Peyer's patch (tissue), 4 donors: ENCODE measurements around the gene MIF. TPM values are rescaled to one million over a fixed set of nuclear protein-coding genes. Genes with fewer than 3 reads are reported as not detected.
"Not testable (repeated sequence)": the region's sequence is repeated elsewhere in the genome, so short reads cannot be mapped to it uniquely, and the experiment has no call there.

ENCODE experiments used
- DNase-seq, 3 donors: peaks; one replicate each; pipeline ENCODE4 v3.0.0-alpha.2; 2017 to 2019
- H3K27ac ChIP-seq, 4 donors: fragments of 200-600 bp; sonication (generic); one replicate each; pipeline ENCODE4 v1.5.1; 2016 to 2019
- H3K27me3 ChIP-seq, 2 donors: fragments of 200-600 bp; sonication (generic); one replicate each; pipeline ENCODE4 v1.5.1; 2019
- H3K36me3 ChIP-seq, 3 donors: fragments of 200-600 bp; sonication (generic); one replicate each; pipeline ENCODE4 v1.5.1; 2016 to 2019
- H3K4me1 ChIP-seq, 4 donors: fragments of 200-600 bp; sonication (generic); one replicate each; pipeline ENCODE4 v1.5.1; 2016 to 2019
- H3K4me3 ChIP-seq, 4 donors: fragments of 200-600 bp; sonication (generic); 1 replicate in 3 of 4; 2 replicates in 1 of 4; pipeline ENCODE4 v1.5.1; 2016 to 2019; ENCODE audit warnings: mild to moderate bottlenecking in 1 of 4
- H3K9me3 ChIP-seq, 4 donors: fragments of 200-600 bp; sonication (generic); one replicate each; pipeline ENCODE4 v1.5.1; 2016 to 2019; ENCODE audit warnings: mild to moderate bottlenecking in 1 of 4
- POLR2A ChIP-seq, 2 donors: fragments of 450-650 bp; IDR thresholded peaks; one replicate each; pipeline ENCODE4 v1.5.1; 2017; ENCODE audit warnings: antibody characterized with exemption in 2 of 2, mild to moderate bottlenecking in 2 of 2, moderate library complexity in 2 of 2
- total RNA-seq, 4 donors: library from RNA; depleted of rRNA; stranded (reverse); fragments of >200 nt; gene quantifications; one replicate each; pipeline ENCODE4 v1.1.0, GENCODE V29; 2016
- TF ChIP-seq, protein P1 (sequence below), 6 experiments: fragments of 450-650 bp in 4 of 6; fragments of 200-600 bp in 2 of 6; sonication (generic) in 1 of 6; IDR thresholded peaks; one replicate each; pipeline ENCODE4 v1.5.1; 2017 to 2019; ENCODE audit warnings: antibody characterized with exemption in 6 of 6, mild to moderate bottlenecking in 3 of 6, moderate library complexity in 1 of 6

The MIF gene
- total RNA-seq, 4 donors from 2014 or later = 97.9 to 206 (median 151) TPM

DNA sequence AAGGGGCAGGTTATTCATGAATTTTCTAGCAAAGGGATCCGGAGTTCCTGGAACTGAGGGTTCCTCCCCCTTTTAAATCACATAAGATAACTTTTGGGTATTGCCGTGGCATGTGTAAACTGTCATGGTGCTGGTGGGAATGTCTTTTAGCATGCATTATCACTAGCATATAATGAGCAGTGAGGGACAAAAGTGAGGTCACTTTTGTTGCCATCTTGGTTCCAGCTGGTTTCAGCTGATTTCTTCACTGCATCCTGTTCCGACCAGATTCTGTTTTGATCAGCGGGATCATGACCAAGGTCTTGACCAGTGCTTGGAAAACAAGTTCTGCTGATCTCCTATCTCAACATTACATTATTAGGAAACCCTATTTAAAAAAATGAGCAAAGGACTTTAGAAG is 7.4 kb downstream of the MIF start:
- no peaks in the 10 kb centered on the region for H3K4me1 ChIP-seq
- H3K36me3 ChIP-seq = peaks cover 0 to 8% (median 0%) of the 10 kb centered on the region in 3 donors
- H3K9me3 ChIP-seq = no peaks in the 10 kb centered on the region
- no peaks in the 10 kb centered on the region for H3K27me3 ChIP-seq
- H3K27ac ChIP-seq = no peak overlapping the region
- TF ChIP-seq, protein P1, sequence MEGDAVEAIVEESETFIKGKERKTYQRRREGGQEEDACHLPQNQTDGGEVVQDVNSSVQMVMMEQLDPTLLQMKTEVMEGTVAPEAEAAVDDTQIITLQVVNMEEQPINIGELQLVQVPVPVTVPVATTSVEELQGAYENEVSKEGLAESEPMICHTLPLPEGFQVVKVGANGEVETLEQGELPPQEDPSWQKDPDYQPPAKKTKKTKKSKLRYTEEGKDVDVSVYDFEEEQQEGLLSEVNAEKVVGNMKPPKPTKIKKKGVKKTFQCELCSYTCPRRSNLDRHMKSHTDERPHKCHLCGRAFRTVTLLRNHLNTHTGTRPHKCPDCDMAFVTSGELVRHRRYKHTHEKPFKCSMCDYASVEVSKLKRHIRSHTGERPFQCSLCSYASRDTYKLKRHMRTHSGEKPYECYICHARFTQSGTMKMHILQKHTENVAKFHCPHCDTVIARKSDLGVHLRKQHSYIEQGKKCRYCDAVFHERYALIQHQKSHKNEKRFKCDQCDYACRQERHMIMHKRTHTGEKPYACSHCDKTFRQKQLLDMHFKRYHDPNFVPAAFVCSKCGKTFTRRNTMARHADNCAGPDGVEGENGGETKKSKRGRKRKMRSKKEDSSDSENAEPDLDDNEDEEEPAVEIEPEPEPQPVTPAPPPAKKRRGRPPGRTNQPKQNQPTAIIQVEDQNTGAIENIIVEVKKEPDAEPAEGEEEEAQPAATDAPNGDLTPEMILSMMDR (IDR thresholded peaks at IDR 0.05) = no peak
- TF ChIP-seq POLR2A (IDR thresholded peaks at IDR 0.05) = no peak
- no peak for DNase-seq
- H3K4me3 ChIP-seq = no peak overlapping the region

DNA sequence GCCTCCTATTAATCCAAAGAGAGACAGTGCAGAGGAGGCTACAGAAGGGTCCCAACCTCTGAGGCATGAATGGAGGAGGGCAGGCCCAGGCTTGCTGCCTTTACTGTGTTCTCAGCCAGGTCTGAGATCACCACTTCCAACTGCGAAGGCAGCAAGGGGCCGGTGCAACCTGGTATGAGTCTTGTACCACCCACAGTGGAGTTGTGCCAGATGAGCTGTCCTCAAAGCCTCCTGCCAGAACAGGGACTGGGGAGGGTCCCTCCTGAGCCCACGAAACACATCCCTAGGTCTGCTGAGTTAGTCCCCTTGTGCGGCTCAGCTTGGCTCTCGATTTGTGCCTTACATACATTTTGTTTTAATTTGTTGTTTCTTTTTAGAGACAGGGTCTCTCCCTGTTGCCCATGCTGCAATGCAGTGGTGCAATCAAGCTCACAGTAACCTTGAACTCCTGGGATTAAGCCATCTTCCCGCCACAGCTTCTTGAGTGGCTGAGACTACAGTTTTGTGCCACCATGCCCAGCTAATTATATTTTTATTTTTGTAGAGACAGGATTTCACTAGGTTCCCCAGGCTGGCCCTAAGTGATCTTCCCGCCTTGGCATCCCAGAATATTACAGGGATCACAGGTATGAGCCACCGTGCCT is 9.3 kb downstream of the MIF start:
- Histone ChIP-seq H3K36me3 (no peaks in the 10 kb centered on the region), H3K27me3 (no peaks in the 10 kb centered on the region), H3K27ac (no peak overlapping the region), H3K4me3 (no peak overlapping the region), H3K4me1 (no peaks in the 10 kb centered on the region), H3K9me3 (no peaks in the 10 kb centered on the region)
- no peak for TF ChIP-seq POLR2A (IDR thresholded peaks at IDR 0.05)
- TF ChIP-seq, protein P1 (IDR thresholded peaks at IDR 0.05) = no peak
- no peak for DNase-seq

DNA sequence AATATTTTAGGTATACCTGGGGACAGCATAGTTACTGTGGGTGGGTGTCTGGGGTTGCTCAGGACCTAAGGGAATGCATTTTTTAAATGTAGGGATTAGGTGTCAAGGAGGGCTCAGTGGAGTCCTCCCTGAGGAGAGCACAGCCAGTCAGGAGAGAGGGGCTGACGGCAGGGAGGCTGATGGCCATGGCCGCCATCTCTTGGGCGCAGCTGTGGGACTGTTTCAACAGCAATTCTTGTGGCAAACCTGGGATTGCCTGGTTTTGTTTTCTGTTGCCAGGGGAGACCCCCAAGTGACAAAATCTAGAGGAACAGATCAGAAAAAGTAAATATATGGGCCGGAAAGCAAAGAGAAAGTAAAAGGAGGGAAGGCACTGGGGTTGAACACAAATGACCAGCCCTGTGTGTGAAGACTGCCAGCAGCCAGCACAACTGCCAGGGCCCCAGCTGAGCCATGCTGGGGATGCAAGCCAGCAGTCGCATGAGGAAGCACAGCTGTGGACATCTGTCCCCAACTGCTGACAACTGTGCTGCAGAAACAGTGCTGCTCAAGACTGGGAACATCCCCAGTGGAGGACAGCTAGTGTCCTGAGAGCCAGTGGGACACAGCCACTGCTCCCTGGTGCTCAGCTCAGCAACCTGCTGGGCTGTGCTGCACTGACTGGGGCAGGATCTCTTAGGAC is 10.5 kb downstream of the MIF start:
- H3K4me1 ChIP-seq = peaks cover 0 to 12% (median 0%) of the 10 kb centered on the region in 4 donors
- peak overlapping the region in 1 of 4 donors; percentile 0 for H3K27ac ChIP-seq
- TF ChIP-seq, protein P1 (IDR thresholded peaks at IDR 0.05) = no peak
- TF ChIP-seq POLR2A (IDR thresholded peaks at IDR 0.05) = no peak
- no peaks in the 10 kb centered on the region for H3K27me3 ChIP-seq
- H3K36me3 ChIP-seq = no peaks in the 10 kb centered on the region
- no peak overlapping the region for H3K4me3 ChIP-seq
- no peaks in the 10 kb centered on the region for H3K9me3 ChIP-seq
- DNase-seq = no peak

DNA sequence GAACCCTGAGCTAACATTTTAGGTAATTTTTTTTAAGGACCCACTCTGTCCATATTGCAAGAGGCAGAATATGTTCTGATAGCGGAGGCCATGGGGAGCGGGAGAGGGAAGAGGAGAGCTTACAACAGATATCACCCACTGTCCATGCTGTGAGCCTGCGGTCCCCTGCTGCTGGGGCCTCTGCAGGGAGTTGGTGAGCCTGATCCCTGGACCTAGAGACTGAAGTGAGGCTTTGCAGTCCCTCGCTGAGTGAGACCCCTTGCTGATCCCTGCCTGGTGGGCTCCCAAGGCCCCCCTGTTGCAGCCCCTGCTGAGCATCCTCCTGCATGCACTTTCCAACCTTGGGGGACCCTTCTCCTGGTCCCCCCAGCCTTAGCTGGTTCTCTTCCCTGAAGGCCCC is 12.5 kb downstream of the MIF start:
- peaks cover 0 to 17% (median 0%) of the 10 kb centered on the region in 4 donors for H3K4me1 ChIP-seq
- no peak overlapping the region for H3K27ac ChIP-seq
- no peak overlapping the region for H3K4me3 ChIP-seq
- DNase-seq = no peak
- no peaks in the 10 kb centered on the region for H3K27me3 ChIP-seq
- no peaks in the 10 kb centered on the region for H3K9me3 ChIP-seq
- no peaks in the 10 kb centered on the region for H3K36me3 ChIP-seq
- no peak for TF ChIP-seq POLR2A (IDR thresholded peaks at IDR 0.05)
- TF ChIP-seq, protein P1 (IDR thresholded peaks at IDR 0.05) = no peak

DNA sequence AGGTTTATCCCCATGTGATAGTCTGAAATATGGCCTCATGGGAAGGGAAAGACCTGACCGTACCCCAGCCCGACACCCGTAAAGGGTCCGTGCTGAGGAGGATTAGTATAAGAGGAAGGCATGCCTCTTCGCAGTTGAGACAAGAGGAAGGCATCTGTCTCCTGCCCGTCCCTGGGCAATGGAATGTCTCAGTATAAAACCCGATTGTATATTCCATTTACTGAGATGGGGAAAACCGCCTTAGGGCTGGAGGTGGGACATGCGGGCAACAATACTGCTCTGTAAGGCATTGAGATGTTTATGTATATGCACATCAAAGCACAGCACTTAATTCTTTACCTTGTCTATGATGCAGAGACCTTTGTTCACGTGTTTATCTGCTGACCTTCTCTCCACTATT is 13.2 kb downstream of the MIF start:
- H3K27ac ChIP-seq, H3K27me3 ChIP-seq, H3K4me3 ChIP-seq, DNase-seq, H3K36me3 ChIP-seq, H3K9me3 ChIP-seq: not testable (repeated sequence)
- H3K4me1 ChIP-seq = peaks cover 0 to 17% (median 0%) of the 10 kb centered on the region in 4 donors

DNA sequence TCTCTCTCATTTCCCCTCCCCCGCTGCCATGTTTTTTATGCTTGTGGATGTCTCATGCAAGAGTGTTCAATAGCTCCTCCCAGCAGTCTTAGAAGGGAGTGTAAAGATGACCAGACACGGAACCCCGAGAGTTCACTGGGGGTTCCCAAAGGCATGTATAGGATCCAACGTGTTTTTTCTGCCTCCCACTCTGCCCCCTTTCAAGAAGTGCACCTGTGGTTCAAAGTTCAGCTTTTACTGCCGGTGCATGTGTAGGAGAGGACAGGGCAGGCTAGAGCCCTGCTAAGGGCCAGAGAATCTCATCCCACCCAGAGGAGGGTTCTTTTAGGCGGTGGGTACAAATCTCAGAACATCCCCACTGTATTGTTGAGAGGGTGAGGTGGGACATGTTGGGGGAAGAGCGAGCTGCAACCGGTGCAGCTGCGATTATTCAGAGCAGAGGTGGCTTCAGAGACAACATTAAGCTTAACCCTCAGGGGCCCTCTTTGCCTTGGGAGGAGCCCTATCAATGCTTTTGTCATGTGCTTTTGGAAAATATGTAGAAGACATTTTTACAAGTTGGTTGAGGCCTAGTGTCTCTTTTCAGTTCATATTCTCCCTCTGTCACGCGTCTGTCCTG is 14.5 kb downstream of the MIF start:
- TF ChIP-seq POLR2A (IDR thresholded peaks at IDR 0.05) = no peak
- TF ChIP-seq, protein P1 (IDR thresholded peaks at IDR 0.05) = no peak
- Histone ChIP-seq H3K36me3 (no peaks in the 10 kb centered on the region), H3K27me3 (no peaks in the 10 kb centered on the region), H3K9me3 (no peaks in the 10 kb centered on the region), H3K4me3 (no peak overlapping the region), H3K4me1 (peaks cover 0 to 20% (median 2%) of the 10 kb centered on the region in 4 donors), H3K27ac (no peak overlapping the region)
- no peak for DNase-seq
